ENCODE results near the gene JAM2. TPM values are rescaled to one million over a fixed set of nuclear protein-coding genes. Genes with fewer than 3 reads are reported as not detected.
"Not testable (repeated sequence)": the region's sequence is repeated elsewhere in the genome, so short reads cannot be mapped to it uniquely, and the experiment has no call there.

The JAM2 gene
- total RNA-seq, 4 donors from 2014 or later = 2.0 to 7.6 (median 4.7) TPM

GRCh38 chr21:25688275-25689155 is 49.5 kb downstream of the JAM2 start:
- no peak overlapping the region for H3K27ac ChIP-seq
- TF ChIP-seq POLR2A (IDR thresholded peaks at IDR 0.05) (no peak), POLR2AphosphoS5 (IDR thresholded peaks at IDR 0.05) (no peak), EP300 (IDR thresholded peaks at IDR 0.05) (no peak), CTCF (IDR thresholded peaks at IDR 0.05) (no peak)
- no peaks in the 10 kb centered on the region for H3K4me1 ChIP-seq
- H3K36me3 ChIP-seq = no peaks in the 10 kb centered on the region
- no peaks in the 10 kb centered on the region for H3K9me3 ChIP-seq
- 75% methylated on average over 9 of the region's 9 CpGs for WGBS
- no peaks in the 10 kb centered on the region for H3K27me3 ChIP-seq
- H3K4me3 ChIP-seq = no peak overlapping the region
- no peak for DNase-seq (ENCODE audit: low spot score in 2 of 2)

- Histone ChIP-seq H3K4me3 (no peak overlapping the region), H3K27ac (no peak overlapping the region), H3K4me1 (no peaks in the 10 kb centered on the region), H3K36me3 (no peaks in the 10 kb centered on the region), H3K9me3 (no peaks in the 10 kb centered on the region), H3K27me3 (no peaks in the 10 kb centered on the region)
- WGBS = 67% methylated on average over 1 of the region's 1 CpG
- DNase-seq (ENCODE audit: low spot score in 2 of 2) = no peak
- TF ChIP-seq CTCF (IDR thresholded peaks at IDR 0.05) (no peak), POLR2AphosphoS5 (IDR thresholded peaks at IDR 0.05) (no peak), EP300 (IDR thresholded peaks at IDR 0.05) (no peak), POLR2A (IDR thresholded peaks at IDR 0.05) (no peak)
Observed at GRCh38 chr21:25689226-25689625, 50.2 kb downstream of the JAM2 start.

GRCh38 chr21:25691976-25692375 is 52.9 kb downstream of the JAM2 start:
- Histone ChIP-seq H3K4me3 (no peak overlapping the region), H3K9me3 (no peaks in the 10 kb centered on the region), H3K4me1 (no peaks in the 10 kb centered on the region), H3K36me3 (no peaks in the 10 kb centered on the region), H3K27me3 (no peaks in the 10 kb centered on the region), H3K27ac (no peak overlapping the region)
- no peak for DNase-seq (ENCODE audit: low spot score in 2 of 2)
- WGBS = 87% methylated on average over 3 of the region's 3 CpGs
- no peak for TF ChIP-seq POLR2AphosphoS5 (IDR thresholded peaks at IDR 0.05)
- TF ChIP-seq POLR2A (IDR thresholded peaks at IDR 0.05) = no peak
- no peak for TF ChIP-seq CTCF (IDR thresholded peaks at IDR 0.05)
- no peak for TF ChIP-seq EP300 (IDR thresholded peaks at IDR 0.05)

- not testable (repeated sequence) for H3K4me3 ChIP-seq; H3K27me3 ChIP-seq; H3K4me1 ChIP-seq; DNase-seq (ENCODE audit: low spot score in 2 of 2); H3K9me3 ChIP-seq; H3K36me3 ChIP-seq; H3K27ac ChIP-seq
- 95% methylated on average over 24 of the region's 36 CpGs for WGBS
Observed at GRCh38 chr21:25695461-25695860, 56.4 kb downstream of the JAM2 start.

GRCh38 chr21:25700741-25701140 is 61.7 kb downstream of the JAM2 start:
- Histone ChIP-seq H3K4me1 (no peaks in the 10 kb centered on the region), H3K27me3 (no peaks in the 10 kb centered on the region), H3K36me3 (no peaks in the 10 kb centered on the region), H3K9me3 (no peaks in the 10 kb centered on the region), H3K4me3 (no peak overlapping the region), H3K27ac (no peak overlapping the region)
- no peak for DNase-seq (ENCODE audit: low spot score in 2 of 2)
- 88% methylated on average over 1 of the region's 1 CpG for WGBS
- TF ChIP-seq POLR2AphosphoS5 (IDR thresholded peaks at IDR 0.05) = no peak
- no peak for TF ChIP-seq POLR2A (IDR thresholded peaks at IDR 0.05)
- TF ChIP-seq EP300 (IDR thresholded peaks at IDR 0.05) = no peak
- TF ChIP-seq CTCF (IDR thresholded peaks at IDR 0.05) = no peak
